H9 (cell line): ENCODE results near the gene NBEAL2. TPM values are rescaled to one million over a fixed set of nuclear protein-coding genes. Genes with fewer than 3 reads are reported as not detected.

Experiments
- DNase-seq: peaks from one replicate; pipeline ENCODE4 v3.0.0-alpha.2; 2017
- H2AFZ ChIP-seq: one replicate; pipeline ENCODE4 v1.6.1; 2013; ENCODE audit warnings: mild to moderate bottlenecking, low read length, control low read depth, moderate library complexity
- H2AK5ac ChIP-seq: 2 replicates; pipeline ENCODE4 v1.6.1; 2013; ENCODE audit warnings: low read length, control low read depth, mixed read lengths; ENCODE audit not compliant: insufficient read length
- H2BK120ac ChIP-seq: one replicate; pipeline ENCODE4 v1.6.1; 2013; ENCODE audit warnings: low read depth, mild to moderate bottlenecking, low read length, control low read depth, inconsistent platforms; ENCODE audit not compliant: poor library complexity, severe bottlenecking
- H2BK12ac ChIP-seq: 2 replicates; pipeline ENCODE4 v1.6.1; 2013; ENCODE audit warnings: low read length, control low read depth, mixed read lengths, low read depth; ENCODE audit not compliant: insufficient read length
- H2BK15ac ChIP-seq: 2 replicates; pipeline ENCODE4 v1.6.1; 2013; ENCODE audit warnings: low read depth, low read length, control low read depth
- H2BK20ac ChIP-seq: one replicate; pipeline ENCODE4 v1.6.1; 2013; ENCODE audit warnings: low read depth, mild to moderate bottlenecking, low read length, control low read depth, inconsistent platforms; ENCODE audit not compliant: poor library complexity, severe bottlenecking
- H2BK5ac ChIP-seq: 2 replicates; pipeline ENCODE4 v1.6.1; 2013; ENCODE audit warnings: low read length, control low read depth, mixed read lengths; ENCODE audit not compliant: insufficient read length
- H3K14ac ChIP-seq: 2 replicates; pipeline ENCODE4 v1.6.1; 2013; ENCODE audit warnings: low read length, control low read depth; ENCODE audit not compliant: insufficient read depth
- H3K18ac ChIP-seq: 2 replicates; pipeline ENCODE4 v1.6.1; 2013; ENCODE audit warnings: low read depth, mild to moderate bottlenecking, mixed read lengths, low read length, control low read depth; ENCODE audit not compliant: insufficient read length
- H3K23ac ChIP-seq: 2 replicates; pipeline ENCODE4 v1.6.1; 2013; ENCODE audit warnings: low read length, control low read depth, mixed read lengths, low read depth; ENCODE audit not compliant: insufficient read length
- H3K23me2 ChIP-seq: 2 replicates; pipeline ENCODE4 v1.6.1; 2013; ENCODE audit warnings: low read depth, mild to moderate bottlenecking, mixed read lengths, low read length, control low read depth; ENCODE audit not compliant: insufficient read length, poor library complexity, severe bottlenecking
- H3K27ac ChIP-seq: 2 replicates; pipeline ENCODE4 v1.5.1; 2013; ENCODE audit warnings: low read length, control low read depth, mixed read lengths, low read depth; ENCODE audit not compliant: insufficient read length
- H3K27me3 ChIP-seq: 2 replicates; pipeline ENCODE4 v1.6.1; 2013; ENCODE audit warnings: low read length, control low read depth, inconsistent platforms; ENCODE audit not compliant: insufficient read depth
- H3K4ac ChIP-seq: 2 replicates; pipeline ENCODE4 v1.6.1; 2013; ENCODE audit warnings: low read depth, mild to moderate bottlenecking, control low read depth, inconsistent platforms, low read length, moderate library complexity
- H3K4me1 ChIP-seq: 2 replicates; pipeline ENCODE4 v1.6.1; 2013; ENCODE audit warnings: low read length, control low read depth, inconsistent platforms; ENCODE audit not compliant: insufficient read depth
- H3K4me2 ChIP-seq: 2 replicates; pipeline ENCODE4 v1.6.1; 2013; ENCODE audit warnings: low read length, control low read depth, mixed read lengths; ENCODE audit not compliant: insufficient read length, insufficient read depth
- H3K56ac ChIP-seq: 2 replicates; pipeline ENCODE4 v1.6.1; 2013; ENCODE audit warnings: low read depth, mild to moderate bottlenecking, mixed read lengths, low read length, control low read depth; ENCODE audit not compliant: insufficient read length
- H3K79me1 ChIP-seq: 2 replicates; pipeline ENCODE4 v1.6.1; 2013; ENCODE audit warnings: low read depth, mild to moderate bottlenecking, moderate library complexity, low read length, control low read depth, inconsistent platforms; ENCODE audit not compliant: insufficient read depth, poor library complexity, severe bottlenecking
- H3K79me2 ChIP-seq: 2 replicates; pipeline ENCODE4 v1.6.1; 2013; ENCODE audit warnings: low read length, control low read depth, inconsistent platforms; ENCODE audit not compliant: insufficient read depth
- H3K9ac ChIP-seq: 2 replicates; pipeline ENCODE4 v1.6.1; 2013; ENCODE audit warnings: low read length, control low read depth, mixed read lengths; ENCODE audit not compliant: insufficient read length; ENCODE audit errors: extremely low read depth
- H3K9me3 ChIP-seq: one replicate; pipeline ENCODE4 v1.6.1; 2013; ENCODE audit warnings: low read depth, low read length, inconsistent platforms; ENCODE audit not compliant: control insufficient read depth
- H3T11ph ChIP-seq: one replicate; pipeline ENCODE4 v1.6.1; 2013; ENCODE audit warnings: mild to moderate bottlenecking, low read length, control low read depth, inconsistent platforms
- H4K20me1 ChIP-seq: one replicate; pipeline ENCODE4 v1.6.1; 2013; ENCODE audit not compliant: control insufficient read depth, insufficient read length, insufficient read depth
- H4K5ac ChIP-seq: 2 replicates; pipeline ENCODE4 v1.6.1; 2013; ENCODE audit warnings: low read depth, mild to moderate bottlenecking, mixed read lengths, low read length, control low read depth; ENCODE audit not compliant: insufficient read length
- H4K8ac ChIP-seq: replicated peaks from 2 replicates; pipeline ENCODE4 v1.6.1; 2013; ENCODE audit warnings: low read length, control low read depth, mixed read lengths, low read depth; ENCODE audit not compliant: insufficient read length
- H4K91ac ChIP-seq: 2 replicates; pipeline ENCODE4 v1.6.1; 2013; ENCODE audit warnings: low read depth, mild to moderate bottlenecking, moderate library complexity, mixed read lengths, low read length, control low read depth; ENCODE audit not compliant: insufficient read length
- H3K27ac Mint-ChIP-seq, 3 experiments: 2 replicates in 2 of 3; 3 replicates in 1 of 3; pipeline ENCODE4 v1.8.0; 2020 to 2021; ENCODE audit warnings: mixed read lengths in 3 of 3, mild to moderate bottlenecking in 1 of 3, moderate library complexity in 1 of 3
- H3K27me3 Mint-ChIP-seq: 2 replicates; pipeline ENCODE4 v1.8.0; 2021; ENCODE audit warnings: low read depth, mild to moderate bottlenecking, moderate library complexity, mixed read lengths
- H3K36me3 Mint-ChIP-seq, 3 experiments: 2 replicates in 2 of 3; 3 replicates in 1 of 3; pipeline ENCODE4 v1.8.0; 2020 to 2021; ENCODE audit warnings: low read depth in 3 of 3, mixed read lengths in 3 of 3; ENCODE audit not compliant: insufficient read depth in 1 of 3
- H3K4me1 Mint-ChIP-seq, 2 experiments: 2 replicates each; pipeline ENCODE4 v1.8.0; 2020; ENCODE audit warnings: mixed read lengths in 2 of 2
- H3K4me3 Mint-ChIP-seq, 2 experiments: 2 replicates in 1 of 2; 3 replicates in 1 of 2; pipeline ENCODE4 v1.8.0; 2020 to 2021; ENCODE audit warnings: mild to moderate bottlenecking in 2 of 2, mixed read lengths in 2 of 2, moderate library complexity in 1 of 2
- H3K9me3 Mint-ChIP-seq, 2 experiments: 2 replicates in 1 of 2; 3 replicates in 1 of 2; pipeline ENCODE4 v1.8.0; 2020; ENCODE audit warnings: mild to moderate bottlenecking in 2 of 2, mixed read lengths in 2 of 2, moderate library complexity in 1 of 2
- WGBS: extraction: QIAGEN DNeasy Blood & Tissue Kit; methylation state at CpG from one replicate; pipeline ENCODE4 v1.1.7; 2013; ENCODE audit warnings: missing lambda C conversion rate, low lambda C conversion rate, mixed read lengths; ENCODE audit not compliant: insufficient read length; ENCODE audit errors: extremely low coverage; 5-methylcytosine and 5-hydroxymethylcytosine counted together
- total RNA-seq: library from RNA; stranded (reverse); gene quantifications from 2 replicates; pipeline ENCODE4 v1.2.1, GENCODE V29; 2021
- TF ChIP-seq, protein P1 (sequence below): fragments of 200-600 bp; sonication (generic); conservative IDR thresholded peaks from 3 replicates; pipeline ENCODE4 v1.8.0; 2021; ENCODE audit warnings: antibody characterized with exemption, mild to moderate bottlenecking

Gene NBEAL2
- total RNA-seq, 1 experiment from 2014 or later: 52.1 TPM

- Histone ChIP-seq H3K4me2 (no peak overlapping the region), H3K9ac (no peak overlapping the region), H3K27ac (no peak overlapping the region), H4K8ac (no peak overlapping the region), H3K18ac (no peak overlapping the region), H3T11ph (no peak overlapping the region), H3K4ac (no peak overlapping the region), H3K79me1 (peaks cover 4% of the 10 kb centered on the region), H3K27me3 (no peaks in the 10 kb centered on the region), H3K4me1 (peaks cover 8% of the 10 kb centered on the region; the same call in 1 of the 2 replicates), H2BK12ac (no peak overlapping the region), H4K20me1 (no peaks in the 10 kb centered on the region), H3K14ac (no peak overlapping the region), H3K56ac (no peak overlapping the region), H2BK15ac (no peak overlapping the region), H2BK20ac (no peak overlapping the region), H3K79me2 (peaks cover 6% of the 10 kb centered on the region; the same call in 1 of the 2 replicates), H3K9me3 (no peaks in the 10 kb centered on the region), H3K23me2 (no peaks in the 10 kb centered on the region), H2BK5ac (no peak overlapping the region), H3K23ac (no peak overlapping the region), H4K91ac (no peak overlapping the region), H2AK5ac (no peak overlapping the region), H2BK120ac (no peak overlapping the region), H4K5ac (no peak overlapping the region), H2AFZ (no peak overlapping the region)
- WGBS: no CpG with 5 or more reads among the region's 5 CpGs
- H3K27ac Mint-ChIP-seq: peak overlapping the region in 2 of 3 experiments; percentile 93 to 94; a peak in 4 of 7 replicates
- peaks cover 28% of the 10 kb centered on the region in 2 experiments for H3K4me1 Mint-ChIP-seq
- H3K36me3 Mint-ChIP-seq: peaks cover 20 to 41% (median 40%) of the 10 kb centered on the region in 3 experiments; a peak in 6 of 7 replicates
- H3K4me3 Mint-ChIP-seq: no peak overlapping the region
- H3K27me3 Mint-ChIP-seq: no peaks in the 10 kb centered on the region
- DNase-seq: no peak
- TF ChIP-seq, protein P1, sequence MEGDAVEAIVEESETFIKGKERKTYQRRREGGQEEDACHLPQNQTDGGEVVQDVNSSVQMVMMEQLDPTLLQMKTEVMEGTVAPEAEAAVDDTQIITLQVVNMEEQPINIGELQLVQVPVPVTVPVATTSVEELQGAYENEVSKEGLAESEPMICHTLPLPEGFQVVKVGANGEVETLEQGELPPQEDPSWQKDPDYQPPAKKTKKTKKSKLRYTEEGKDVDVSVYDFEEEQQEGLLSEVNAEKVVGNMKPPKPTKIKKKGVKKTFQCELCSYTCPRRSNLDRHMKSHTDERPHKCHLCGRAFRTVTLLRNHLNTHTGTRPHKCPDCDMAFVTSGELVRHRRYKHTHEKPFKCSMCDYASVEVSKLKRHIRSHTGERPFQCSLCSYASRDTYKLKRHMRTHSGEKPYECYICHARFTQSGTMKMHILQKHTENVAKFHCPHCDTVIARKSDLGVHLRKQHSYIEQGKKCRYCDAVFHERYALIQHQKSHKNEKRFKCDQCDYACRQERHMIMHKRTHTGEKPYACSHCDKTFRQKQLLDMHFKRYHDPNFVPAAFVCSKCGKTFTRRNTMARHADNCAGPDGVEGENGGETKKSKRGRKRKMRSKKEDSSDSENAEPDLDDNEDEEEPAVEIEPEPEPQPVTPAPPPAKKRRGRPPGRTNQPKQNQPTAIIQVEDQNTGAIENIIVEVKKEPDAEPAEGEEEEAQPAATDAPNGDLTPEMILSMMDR: no peak
- H3K9me3 Mint-ChIP-seq: no peaks in the 10 kb centered on the region
These were observed 42.7 kb upstream of the NBEAL2 start for GRCh38 chr3:46936733-46937250.
